WTC11 (cell line): ENCODE data around the gene PRSS23. TPM values are rescaled to one million over a fixed set of nuclear protein-coding genes. Genes with fewer than 3 reads are reported as not detected.

Source experiments
- ATAC-seq: fragments of 200-7000 bp; cut with Tn5 transposase; 2 replicates; pipeline ENCODE4 v1.10.0; 2021; ENCODE audit warnings: mild to moderate bottlenecking, moderate library complexity
- CTCF ChIA-PET: fragments of 300-600 bp; sonication (Branson Sonifier 250); formaldehyde crosslinking; loops from one replicate; lab custom pipeline; 2021; ENCODE audit warnings: antibody characterized with exemption; lab: Charles Lee
- POLR2A ChIA-PET: fragments of 350-600 bp; sonication (Branson Sonifier 250); formaldehyde crosslinking; loops from one replicate; lab custom pipeline; 2021; ENCODE audit warnings: antibody characterized with exemption; lab: Charles Lee
- DNase-seq: peaks from one replicate; pipeline ENCODE4 v3.0.0; 2021; ENCODE audit warnings: low spot score
- H3K27ac Mint-ChIP-seq: 2 replicates; pipeline ENCODE4 v1.8.0; 2021; ENCODE audit warnings: mixed read lengths
- H3K27me3 Mint-ChIP-seq: 2 replicates; pipeline ENCODE4 v1.8.0; 2021; ENCODE audit warnings: low read depth, mild to moderate bottlenecking, moderate library complexity, mixed read lengths
- H3K36me3 Mint-ChIP-seq: 2 replicates; pipeline ENCODE4 v1.8.0; 2021; ENCODE audit warnings: mixed read lengths
- H3K4me1 Mint-ChIP-seq: 2 replicates; pipeline ENCODE4 v1.8.0; 2022; ENCODE audit warnings: mixed read lengths
- H3K4me3 Mint-ChIP-seq: 2 replicates; pipeline ENCODE4 v1.8.0; 2021; ENCODE audit warnings: mild to moderate bottlenecking, moderate library complexity, mixed read lengths
- H3K9me3 Mint-ChIP-seq: 2 replicates; pipeline ENCODE4 v1.8.0; 2021; ENCODE audit warnings: mixed read lengths
- ARID4B ChIP-seq: sonication (generic); formaldehyde crosslinking; IDR thresholded peaks from 2 replicates; pipeline ENCODE4 v1.8.0; 2023; ENCODE audit warnings: missing genetic modification reagents, mild to moderate bottlenecking, borderline replicate concordance
- CTCF ChIP-seq: fragments of 200-600 bp; IDR thresholded peaks from 2 replicates; pipeline ENCODE4 v1.8.0; 2022; ENCODE audit warnings: antibody characterized with exemption
- E2F1 ChIP-seq: sonication (generic); formaldehyde crosslinking; IDR thresholded peaks from 2 replicates; pipeline ENCODE4 v1.8.0; 2022; ENCODE audit warnings: mild to moderate bottlenecking, missing genetic modification reagents
- E2F5 ChIP-seq: sonication (generic); formaldehyde crosslinking; IDR thresholded peaks from 2 replicates; pipeline ENCODE4 v1.8.1; 2022; ENCODE audit warnings: mild to moderate bottlenecking, moderate library complexity, missing genetic modification reagents
- ELF4 ChIP-seq: sonication (generic); formaldehyde crosslinking; IDR thresholded peaks from 2 replicates; pipeline ENCODE4 v1.8.1; 2022; ENCODE audit warnings: low read depth, mild to moderate bottlenecking, moderate library complexity, missing genetic modification reagents
- EMX1 ChIP-seq: fragments of 250-450 bp; sonication (Bioruptor Pico); IDR thresholded peaks from 2 replicates; pipeline ENCODE4 v1.8.0; 2021; ENCODE audit warnings: mild to moderate bottlenecking
- ETV6 ChIP-seq: sonication (generic); formaldehyde crosslinking; IDR thresholded peaks from 2 replicates; pipeline ENCODE4 v1.8.1; 2022; ENCODE audit warnings: mild to moderate bottlenecking, missing genetic modification reagents
- FOXK1 ChIP-seq: sonication (generic); formaldehyde crosslinking; IDR thresholded peaks from 2 replicates; pipeline ENCODE4 v1.8.0; 2022; ENCODE audit warnings: mild to moderate bottlenecking, moderate library complexity, missing genetic modification reagents
- FOXP4 ChIP-seq: sonication (generic); formaldehyde crosslinking; IDR thresholded peaks from 2 replicates; pipeline ENCODE4 v1.8.0; 2022; ENCODE audit warnings: mild to moderate bottlenecking, missing genetic modification reagents
- JUN ChIP-seq: sonication (generic); formaldehyde crosslinking; IDR thresholded peaks from 2 replicates; pipeline ENCODE4 v1.8.0; 2023; ENCODE audit warnings: mild to moderate bottlenecking, missing genetic modification reagents
- KAT7 ChIP-seq: sonication (generic); formaldehyde crosslinking; IDR thresholded peaks from 2 replicates; pipeline ENCODE4 v1.8.1; 2023; ENCODE audit warnings: missing genetic modification reagents, mild to moderate bottlenecking, borderline replicate concordance
- MLX ChIP-seq: sonication (generic); formaldehyde crosslinking; IDR thresholded peaks from 2 replicates; pipeline ENCODE4 v1.8.1; 2023; ENCODE audit warnings: mild to moderate bottlenecking, missing genetic modification reagents, moderate library complexity
- MXD4 ChIP-seq: fragments of 250-450 bp; sonication (Bioruptor Pico); IDR thresholded peaks from 2 replicates; pipeline ENCODE4 v1.8.0; 2021; ENCODE audit warnings: mild to moderate bottlenecking, moderate library complexity, borderline replicate concordance
- MYBL2 ChIP-seq: sonication (generic); formaldehyde crosslinking; IDR thresholded peaks from 2 replicates; pipeline ENCODE4 v1.8.1; 2023; ENCODE audit warnings: mild to moderate bottlenecking, moderate library complexity, missing genetic modification reagents
- NFATC4 ChIP-seq: fragments of 250-450 bp; sonication (Bioruptor Pico); IDR thresholded peaks from 2 replicates; pipeline ENCODE4 v1.9.0; 2021; ENCODE audit warnings: mild to moderate bottlenecking
- NFE2L1 ChIP-seq: sonication (generic); formaldehyde crosslinking; IDR thresholded peaks from 2 replicates; pipeline ENCODE4 v1.8.1; 2023; ENCODE audit warnings: missing genetic modification reagents
- PREB ChIP-seq: sonication (generic); formaldehyde crosslinking; IDR thresholded peaks from 2 replicates; pipeline ENCODE4 v1.8.1; 2022; ENCODE audit warnings: mild to moderate bottlenecking, missing genetic modification reagents, moderate library complexity, borderline replicate concordance
- RELA ChIP-seq: sonication (generic); formaldehyde crosslinking; IDR thresholded peaks from 2 replicates; pipeline ENCODE4 v1.8.1; 2022; ENCODE audit warnings: missing genetic modification reagents, mild to moderate bottlenecking, borderline replicate concordance
- SMAD4 ChIP-seq: sonication (generic); formaldehyde crosslinking; IDR thresholded peaks from 2 replicates; pipeline ENCODE4 v1.8.0; 2022; ENCODE audit warnings: mild to moderate bottlenecking, missing genetic modification reagents
- TEAD1 ChIP-seq: sonication (generic); formaldehyde crosslinking; IDR thresholded peaks from 2 replicates; pipeline ENCODE4 v1.8.0; 2022; ENCODE audit warnings: mild to moderate bottlenecking, missing genetic modification reagents
- ZNF138 ChIP-seq: sonication (generic); formaldehyde crosslinking; conservative IDR thresholded peaks from 2 replicates; pipeline ENCODE4 v1.8.1; 2022; ENCODE audit warnings: mild to moderate bottlenecking, moderate library complexity, missing genetic modification reagents
- ZNF317 ChIP-seq: sonication (generic); formaldehyde crosslinking; IDR thresholded peaks from 2 replicates; pipeline ENCODE4 v1.8.1; 2023; ENCODE audit warnings: low read depth, mild to moderate bottlenecking, moderate library complexity, missing genetic modification reagents, borderline replicate concordance
- ZNF423 ChIP-seq: fragments of 250-450 bp; sonication (Bioruptor Pico); IDR thresholded peaks from 2 replicates; pipeline ENCODE4 v2.1.2; 2022; ENCODE audit warnings: mild to moderate bottlenecking, moderate library complexity
- total RNA-seq: library from RNA; stranded (reverse); gene quantifications from 3 replicates; pipeline ENCODE4 v1.2.3, GENCODE V29; 2021

PRSS23 gene
- total RNA-seq, 1 experiment from 2014 or later: 4.2 TPM

- TF ChIP-seq ETV6 (CRISPR knock-in tag): no peak
- TF ChIP-seq SMAD4: no peak
- TF ChIP-seq FOXK1 (CRISPR knock-in tag): no peak
- no peak for TF ChIP-seq MLX
- TF ChIP-seq ZNF423 (CRISPR knock-in tag): no peak
- TF ChIP-seq E2F5 (CRISPR knock-in tag): no peak
- TF ChIP-seq EMX1 (CRISPR knock-in tag): no peak
- TF ChIP-seq TEAD1 (CRISPR knock-in tag): no peak
- TF ChIP-seq CTCF: no peak
- no peak for TF ChIP-seq MYBL2 (CRISPR knock-in tag)
- TF ChIP-seq MXD4: no peak
- CTCF ChIA-PET: interaction anchor here (0.9 to 1.5 kb wide), 2 partner anchors 198 kb away, joined by 3 to 5 read pairs; no protein-coding TSS in a partner anchor
- H3K36me3 Mint-ChIP-seq: no peaks in the 10 kb centered on the region
- no peak for DNase-seq
- H3K27me3 Mint-ChIP-seq: peaks cover 17% of the 10 kb centered on the region
- no peaks in the 10 kb centered on the region for H3K9me3 Mint-ChIP-seq
- ATAC-seq: no peak
- POLR2A ChIA-PET: no interaction called here
- no peak overlapping the region for H3K4me3 Mint-ChIP-seq
- H3K4me1 Mint-ChIP-seq: peaks cover 26% of the 10 kb centered on the region
- H3K27ac Mint-ChIP-seq: no peak overlapping the region
These were observed 5.5 kb downstream of the PRSS23 start for GRCh38 chr11:86805873-86806310.

- H3K4me3 Mint-ChIP-seq: no peak overlapping the region
- H3K4me1 Mint-ChIP-seq: peaks cover 25% of the 10 kb centered on the region
- ATAC-seq (no peak), DNase-seq (no peak)
- ChIA-PET CTCF (interaction anchor here (1.5 kb wide), 1 partner anchor 199 kb away, joined by 5 read pairs; no protein-coding TSS in a partner anchor), POLR2A (no interaction called here)
- H3K36me3 Mint-ChIP-seq: no peaks in the 10 kb centered on the region
- H3K9me3 Mint-ChIP-seq: no peaks in the 10 kb centered on the region
- H3K27ac Mint-ChIP-seq: no peak overlapping the region
- peaks cover 7% of the 10 kb centered on the region for H3K27me3 Mint-ChIP-seq
- TF ChIP-seq NFE2L1 (no peak), JUN (CRISPR knock-in tag) (no peak), ARID4B (CRISPR knock-in tag) (no peak), ELF4 (no peak), FOXP4 (CRISPR knock-in tag) (no peak), NFATC4 (no peak), RELA (no peak), PREB (CRISPR knock-in tag) (no peak), E2F1 (CRISPR knock-in tag) (no peak), ZNF138 (CRISPR knock-in tag) (no peak), ZNF317 (CRISPR knock-in tag) (no peak), KAT7 (CRISPR knock-in tag) (no peak)
These were observed 6.6 kb downstream of the PRSS23 start for GRCh38 chr11:86806903-86807302.
